ENCODE data around the gene LGALS14.
"Not testable (repeated sequence)": the region's sequence is repeated elsewhere in the genome, so short reads cannot be mapped to it uniquely, and the experiment has no call there.

The LGALS14 gene

GRCh38 chr19:39710333-39710890 is 6.1 kb downstream of the LGALS14 start:
- H3K4me3 ChIP-seq (ENCODE audit: low read depth, low read length), result no peak overlapping the region
- DNase-seq (ENCODE audit: low read depth), result no peak
- TF ChIP-seq MAX (IDR thresholded peaks at IDR 0.05; ENCODE audit: low read depth, low read length), result no peak
- TF ChIP-seq MYC (IDR thresholded peaks at IDR 0.05; ENCODE audit: low read depth, low read length), result no peak
- no peak for TF ChIP-seq CTCF (IDR thresholded peaks at IDR 0.05; ENCODE audit: low read depth, low read length)
- TF ChIP-seq POLR2A (IDR thresholded peaks at IDR 0.05; ENCODE audit: extremely low read depth, insufficient read length), result no peak

GRCh38 chr19:39720144-39720543 is 15.9 kb downstream of the LGALS14 start:
- not testable (repeated sequence) for DNase-seq (ENCODE audit: low read depth); H3K4me3 ChIP-seq (ENCODE audit: low read depth, low read length)

GRCh38 chr19:39725995-39726394 is 21.7 kb downstream of the LGALS14 start:
- no peak for DNase-seq (ENCODE audit: low read depth)
- no peak overlapping the region for H3K4me3 ChIP-seq (ENCODE audit: low read depth, low read length)
- TF ChIP-seq CTCF (IDR thresholded peaks at IDR 0.05; ENCODE audit: low read depth, low read length) (no peak), MYC (IDR thresholded peaks at IDR 0.05; ENCODE audit: low read depth, low read length) (no peak), MAX (IDR thresholded peaks at IDR 0.05; ENCODE audit: low read depth, low read length) (no peak), POLR2A (IDR thresholded peaks at IDR 0.05; ENCODE audit: extremely low read depth, insufficient read length) (no peak)

GRCh38 chr19:39727070-39727800 is 23.0 kb downstream of the LGALS14 start:
- TF ChIP-seq CTCF (IDR thresholded peaks at IDR 0.05; ENCODE audit: low read depth, low read length) (no peak), POLR2A (IDR thresholded peaks at IDR 0.05; ENCODE audit: extremely low read depth, insufficient read length) (no peak), MAX (IDR thresholded peaks at IDR 0.05; ENCODE audit: low read depth, low read length) (no peak), MYC (IDR thresholded peaks at IDR 0.05; ENCODE audit: low read depth, low read length) (no peak)
- no peak overlapping the region for H3K4me3 ChIP-seq (ENCODE audit: low read depth, low read length)
- no peak for DNase-seq (ENCODE audit: low read depth)

GRCh38 chr19:39728040-39728439 is 23.8 kb downstream of the LGALS14 start:
- no peak for DNase-seq (ENCODE audit: low read depth)
- TF ChIP-seq POLR2A (IDR thresholded peaks at IDR 0.05; ENCODE audit: extremely low read depth, insufficient read length), result no peak
- TF ChIP-seq MAX (IDR thresholded peaks at IDR 0.05; ENCODE audit: low read depth, low read length), result no peak
- no peak for TF ChIP-seq CTCF (IDR thresholded peaks at IDR 0.05; ENCODE audit: low read depth, low read length)
- no peak for TF ChIP-seq MYC (IDR thresholded peaks at IDR 0.05; ENCODE audit: low read depth, low read length)
- H3K4me3 ChIP-seq (ENCODE audit: low read depth, low read length), result no peak overlapping the region

GRCh38 chr19:39729594-39729993 is 25.3 kb downstream of the LGALS14 start:
- DNase-seq (ENCODE audit: low read depth), result no peak
- TF ChIP-seq MYC (IDR thresholded peaks at IDR 0.05; ENCODE audit: low read depth, low read length) (no peak), POLR2A (IDR thresholded peaks at IDR 0.05; ENCODE audit: extremely low read depth, insufficient read length) (no peak), CTCF (IDR thresholded peaks at IDR 0.05; ENCODE audit: low read depth, low read length) (no peak), MAX (IDR thresholded peaks at IDR 0.05; ENCODE audit: low read depth, low read length) (no peak)
- H3K4me3 ChIP-seq (ENCODE audit: low read depth, low read length), result no peak overlapping the region

All from NB4 (cell line).